MCF 10A (cell line): Measurements from ENCODE around the gene RNF123. TPM values are rescaled to one million over a fixed set of nuclear protein-coding genes. Genes with fewer than 3 reads are reported as not detected.

Experiments used
- BruUV-seq: library from RNA; stranded (reverse); fragments of 400-500 nt; replicated peaks from 2 replicates; lab custom pipeline; 2021; lab: Mats Ljungman, UMichigan
- CTCF ChIA-PET: fragments of 300-600 bp; sonication (Branson Sonifier 250); formaldehyde crosslinking; extraction: SDS; loops from one replicate; lab custom pipeline; 2021; ENCODE audit warnings: antibody characterized with exemption, inconsistent platforms; lab: Yijun Ruan, JAX
- POLR2A ChIA-PET: fragments of 300-600, 350-650 bp; sonication (Branson Sonifier 250); formaldehyde crosslinking; extraction: SDS; loops from one replicate; lab custom pipeline; 2020; ENCODE audit warnings: antibody characterized with exemption, inconsistent platforms; lab: Yijun Ruan, JAX
- DNase-seq: peaks from one replicate; pipeline ENCODE4 v3.0.0-alpha.2; 2018; ENCODE audit not compliant: unreplicated experiment
- H3K27ac Mint-ChIP-seq: one replicate; pipeline ENCODE4 v1.8.0; 2022; ENCODE audit warnings: mild to moderate bottlenecking, low read depth, mixed read lengths; ENCODE audit not compliant: unreplicated experiment
- H3K27me3 Mint-ChIP-seq: one replicate; pipeline ENCODE4 v1.8.0; 2022; ENCODE audit warnings: mixed read lengths; ENCODE audit not compliant: insufficient read depth, unreplicated experiment
- H3K36me3 Mint-ChIP-seq: one replicate; pipeline ENCODE4 v1.8.0; 2022; ENCODE audit warnings: mild to moderate bottlenecking, moderate library complexity, mixed read lengths; ENCODE audit not compliant: insufficient read depth, unreplicated experiment
- H3K4me1 Mint-ChIP-seq: one replicate; pipeline ENCODE4 v1.8.0; 2022; ENCODE audit warnings: mixed read lengths; ENCODE audit not compliant: insufficient read depth, unreplicated experiment
- H3K4me3 Mint-ChIP-seq: one replicate; pipeline ENCODE4 v1.8.0; 2022; ENCODE audit warnings: mild to moderate bottlenecking, moderate library complexity, mixed read lengths; ENCODE audit not compliant: unreplicated experiment
- H3K9me3 Mint-ChIP-seq: one replicate; pipeline ENCODE4 v1.8.0; 2022; ENCODE audit warnings: mixed read lengths; ENCODE audit not compliant: unreplicated experiment
- CTCF ChIP-seq: fragments of 200-600 bp; IDR thresholded peaks from one replicate; pipeline ENCODE4 v1.8.0; 2022; ENCODE audit warnings: antibody characterized with exemption, mild to moderate bottlenecking; ENCODE audit not compliant: unreplicated experiment
- intact Hi-C: fragments of 100-400 bp; cut with micrococcal nuclease; formaldehyde crosslinking; loops from 2 replicates; pipeline ENCODE4 v1.14.1; 2022
- total RNA-seq: library from RNA; stranded (reverse); gene quantifications from 2 replicates; pipeline ENCODE4 v1.2.3, GENCODE V29; 2022

The RNF123 gene
- total RNA-seq, 1 experiment from 2014 or later: 48.6 TPM

GRCh38 chr3:49657208-49657915, 32.0 kb upstream of the RNF123 start:
- intact Hi-C loops: no loop called here
- DNase-seq: no peak
- Mint-ChIP-seq H3K27ac (no peak overlapping the region), H3K4me1 (peaks cover 6% of the 10 kb centered on the region), H3K9me3 (no peaks in the 10 kb centered on the region), H3K27me3 (no peaks in the 10 kb centered on the region), H3K36me3 (no peaks in the 10 kb centered on the region), H3K4me3 (no peak overlapping the region)
- ChIA-PET CTCF (interaction anchor here (0.5 kb wide), 1 partner anchor 21 kb away, joined by 4 read pairs; no protein-coding TSS in a partner anchor), POLR2A (interaction anchor here (1.1 kb wide), 1 partner anchor 15 kb away, joined by 3 read pairs; no protein-coding TSS in a partner anchor)
- TF ChIP-seq CTCF: no peak
- no TSS peak for BruUV-seq

- H3K4me3 Mint-ChIP-seq: no peak overlapping the region
- POLR2A ChIA-PET: interaction anchor here (1.1 kb wide), 1 partner anchor 16 kb away, joined by 3 read pairs; no protein-coding TSS in a partner anchor
- TF ChIP-seq CTCF: no peak
- H3K27me3 Mint-ChIP-seq: no peaks in the 10 kb centered on the region
- H3K36me3 Mint-ChIP-seq: no peaks in the 10 kb centered on the region
- H3K27ac Mint-ChIP-seq: no peak overlapping the region
- CTCF ChIA-PET: interaction anchor here (1.3 kb wide), 1 partner anchor 13 kb away, joined by 5 read pairs; no protein-coding TSS in a partner anchor
- intact Hi-C loops: no loop called here
- no TSS peak for BruUV-seq
- no peak for DNase-seq
- peaks cover 6% of the 10 kb centered on the region for H3K4me1 Mint-ChIP-seq
- H3K9me3 Mint-ChIP-seq: no peaks in the 10 kb centered on the region
Measured at GRCh38 chr3:49658711-49659110, 30.6 kb upstream of the RNF123 start.

GRCh38 chr3:49659756-49660155, 29.6 kb upstream of the RNF123 start:
- Mint-ChIP-seq H3K9me3 (no peaks in the 10 kb centered on the region), H3K36me3 (no peaks in the 10 kb centered on the region), H3K4me3 (no peak overlapping the region), H3K27ac (no peak overlapping the region), H3K27me3 (no peaks in the 10 kb centered on the region), H3K4me1 (peaks cover 6% of the 10 kb centered on the region)
- TF ChIP-seq CTCF: no peak
- DNase-seq: no peak
- intact Hi-C loops: no loop called here
- ChIA-PET CTCF (interaction anchor here (1.0 to 1.9 kb wide), 2 partner anchors 11 to 120 kb away, joined by 3 to 7 read pairs; no protein-coding TSS in a partner anchor), POLR2A (no interaction called here)
- BruUV-seq: no TSS peak

GRCh38 chr3:49661281-49661680, 28.1 kb upstream of the RNF123 start:
- H3K9me3 Mint-ChIP-seq: no peaks in the 10 kb centered on the region
- no TSS peak for BruUV-seq
- no peak overlapping the region for H3K27ac Mint-ChIP-seq
- peak; percentile 59 for DNase-seq
- CTCF ChIA-PET: interaction anchor here (1.9 kb wide), 1 partner anchor 122 kb away, joined by 7 read pairs; no protein-coding TSS in a partner anchor
- no peaks in the 10 kb centered on the region for H3K27me3 Mint-ChIP-seq
- H3K36me3 Mint-ChIP-seq: no peaks in the 10 kb centered on the region
- H3K4me3 Mint-ChIP-seq: no peak overlapping the region
- H3K4me1 Mint-ChIP-seq: peaks cover 12% of the 10 kb centered on the region
- no peak for TF ChIP-seq CTCF
- intact Hi-C loops: no loop called here
- POLR2A ChIA-PET: interaction anchor here (0.7 kb wide), 1 partner anchor 16 kb away, joined by 3 read pairs; no protein-coding TSS in a partner anchor
